ENCODE results near the gene UCP3. TPM values are rescaled to one million over a fixed set of nuclear protein-coding genes. Genes with fewer than 3 reads are reported as not detected.

The UCP3 gene, protein sequence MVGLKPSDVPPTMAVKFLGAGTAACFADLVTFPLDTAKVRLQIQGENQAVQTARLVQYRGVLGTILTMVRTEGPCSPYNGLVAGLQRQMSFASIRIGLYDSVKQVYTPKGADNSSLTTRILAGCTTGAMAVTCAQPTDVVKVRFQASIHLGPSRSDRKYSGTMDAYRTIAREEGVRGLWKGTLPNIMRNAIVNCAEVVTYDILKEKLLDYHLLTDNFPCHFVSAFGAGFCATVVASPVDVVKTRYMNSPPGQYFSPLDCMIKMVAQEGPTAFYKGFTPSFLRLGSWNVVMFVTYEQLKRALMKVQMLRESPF
- total RNA-seq: 1.4 TPM

DNA sequence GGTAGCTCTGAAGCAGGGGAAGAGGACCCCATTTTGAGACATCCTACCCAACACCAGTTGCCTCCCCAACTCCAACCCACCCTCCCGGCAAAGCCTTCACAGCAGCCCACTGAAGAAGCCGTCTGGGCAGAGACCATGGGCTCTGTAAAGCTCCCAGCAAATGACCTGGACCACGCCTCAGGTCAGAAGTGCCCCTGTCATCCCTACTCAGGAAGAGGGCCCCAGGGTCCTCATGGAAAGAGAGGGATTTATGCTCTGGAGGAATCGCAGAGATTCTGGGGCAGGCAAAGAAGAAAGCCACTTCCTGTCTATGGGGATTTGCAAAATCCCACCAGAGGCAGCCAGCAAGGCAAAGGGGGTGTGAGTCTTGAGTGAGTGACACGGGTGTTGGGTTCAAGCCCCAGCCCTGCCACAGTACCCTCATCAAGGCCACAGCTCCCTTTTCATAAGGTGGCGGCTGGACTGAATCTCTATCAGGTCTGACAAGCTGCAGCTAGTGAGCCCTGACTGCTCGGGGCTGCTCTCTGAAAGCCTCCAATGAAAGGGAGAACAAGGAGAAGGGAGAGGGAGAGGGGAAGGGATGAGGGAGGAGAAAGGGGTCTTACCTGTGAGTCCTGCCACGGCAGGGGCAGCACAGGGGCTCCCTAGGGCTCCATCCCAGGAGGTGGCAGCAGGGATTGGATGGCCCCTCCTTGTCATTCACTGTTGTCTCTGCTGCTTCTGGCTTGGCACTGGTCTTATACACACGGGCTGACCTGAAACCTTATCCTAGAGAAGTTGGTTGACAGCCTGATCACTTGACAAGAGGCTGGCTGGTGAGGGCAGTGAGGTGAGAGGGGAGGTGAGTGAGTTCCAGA, at the start of gene UCP3:
TSS of gene UCP3 (minus strand) at position 713 of the 857 bp plus-strand sequence. CDS start 2,043 bp downstream, outside the sequence.
- no peak for DNase-seq

DNA sequence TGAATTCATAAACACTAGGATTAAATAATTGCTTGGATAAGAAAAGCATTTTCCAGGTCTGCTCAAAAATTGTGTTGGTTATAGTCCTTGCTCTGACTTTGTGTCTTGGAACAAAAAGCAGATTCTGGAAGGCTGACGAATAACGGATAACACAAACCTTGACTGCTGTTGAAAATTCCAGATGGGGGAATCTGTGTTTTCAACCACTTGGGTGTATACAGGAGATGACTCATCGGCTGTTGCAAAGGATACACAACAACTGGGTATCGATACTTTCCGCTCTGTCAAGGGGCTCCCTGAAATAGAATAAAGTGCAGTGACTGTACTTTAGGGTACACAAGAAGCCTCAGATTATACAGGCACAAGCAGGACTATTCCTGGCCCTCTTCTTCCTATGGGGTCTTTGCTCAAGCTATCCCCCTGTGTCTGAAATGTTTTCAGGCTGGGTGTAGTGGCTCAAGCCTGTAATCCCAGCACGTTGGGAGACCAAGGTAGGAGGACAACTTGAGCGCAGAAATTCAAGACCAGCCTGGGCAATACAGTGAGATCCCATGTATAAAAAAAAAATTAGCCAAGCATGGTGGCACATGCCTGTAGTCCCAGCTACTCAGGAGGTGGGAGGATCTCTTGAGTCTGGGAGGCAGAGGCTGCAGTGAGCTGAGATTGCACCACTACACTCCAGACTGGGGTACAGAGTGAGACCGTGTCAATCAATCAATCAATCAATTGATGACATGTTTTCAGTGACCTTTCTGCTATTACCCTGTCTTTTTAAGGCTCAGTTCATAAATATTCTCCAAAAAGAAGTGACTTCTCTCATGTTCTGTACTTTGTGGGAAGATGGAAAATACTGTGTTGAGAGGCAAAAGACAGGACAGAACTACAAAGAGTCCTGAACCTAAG, 48.6 kb upstream of the UCP3 start:
- peak; percentile 32 for DNase-seq

DNA sequence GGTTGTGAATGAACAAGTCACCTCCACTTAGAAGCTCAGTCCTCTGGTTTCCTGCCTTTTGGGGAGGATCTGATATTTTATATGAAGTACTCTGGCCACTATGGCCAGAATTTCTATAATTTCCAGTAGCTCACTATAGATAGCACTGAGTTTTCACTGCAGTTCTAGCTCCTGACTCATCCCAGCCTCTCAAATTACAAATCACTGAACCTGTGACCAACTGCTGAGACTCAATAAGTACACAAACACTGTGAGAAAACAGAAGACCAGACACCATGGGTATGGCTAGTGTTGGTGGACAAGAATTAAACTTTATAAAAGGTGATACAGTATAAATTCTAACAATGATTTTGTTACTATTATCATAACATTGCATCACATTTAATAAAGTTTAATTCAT, 47.1 kb upstream of the UCP3 start:
- no peak for DNase-seq

DNA sequence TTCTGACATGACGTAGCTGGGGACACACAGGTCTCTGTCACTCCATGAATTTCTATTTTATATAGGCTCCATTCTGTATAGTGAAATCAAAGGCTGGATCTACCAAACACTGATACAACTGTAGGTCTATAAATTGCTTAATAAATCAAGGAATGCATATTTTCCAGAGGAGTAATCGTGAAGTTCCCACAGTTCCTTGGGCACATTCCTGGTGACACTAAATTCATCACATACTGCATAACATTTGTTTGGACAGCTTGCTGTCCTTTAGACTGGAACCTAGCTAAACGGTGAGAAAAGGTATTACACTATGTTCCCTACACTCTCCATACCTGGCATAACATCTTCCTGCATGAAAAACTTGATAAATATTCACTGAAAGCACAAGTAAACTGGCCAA, 41.6 kb upstream of the UCP3 start:
- DNase-seq: no peak

DNA sequence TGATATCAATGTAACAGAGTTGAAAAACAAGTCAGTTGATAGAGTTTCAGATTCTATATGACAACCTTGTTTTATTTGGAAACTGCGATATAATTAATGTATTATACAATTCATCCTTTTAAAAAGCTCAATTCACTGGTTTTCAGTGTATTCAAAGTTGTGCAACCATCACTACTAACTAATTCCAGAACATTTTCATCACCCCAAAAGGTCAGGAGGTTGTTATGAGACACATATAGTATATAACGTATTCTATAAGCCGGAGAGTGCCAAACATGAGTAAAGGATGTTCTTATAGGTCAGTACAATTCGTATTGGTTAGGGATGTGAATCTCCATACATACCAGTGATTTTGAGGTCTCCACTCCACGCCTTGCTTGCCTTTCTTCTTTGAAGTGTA, 40.1 kb upstream of the UCP3 start:
- DNase-seq: no peak

DNA sequence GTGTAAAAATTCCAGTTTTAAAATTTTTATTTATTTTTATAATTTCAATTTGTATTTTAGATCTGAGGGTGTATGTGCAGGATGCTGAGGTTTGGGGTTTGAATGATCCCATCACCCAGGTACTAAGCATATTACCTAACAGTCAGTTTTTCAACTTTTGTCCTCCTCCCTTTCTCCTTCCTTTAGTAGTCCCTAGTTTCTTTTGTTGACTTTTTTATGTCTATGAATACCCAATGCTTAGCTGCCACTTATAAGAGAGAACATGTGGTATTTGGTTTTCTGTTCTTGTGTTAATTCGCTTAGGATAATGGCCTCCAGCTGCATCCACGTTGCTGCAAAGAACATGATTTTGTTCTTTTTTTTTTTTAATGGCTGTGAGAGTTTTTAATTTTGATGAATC, 35.7 kb upstream of the UCP3 start:
- DNase-seq: no peak

DNA sequence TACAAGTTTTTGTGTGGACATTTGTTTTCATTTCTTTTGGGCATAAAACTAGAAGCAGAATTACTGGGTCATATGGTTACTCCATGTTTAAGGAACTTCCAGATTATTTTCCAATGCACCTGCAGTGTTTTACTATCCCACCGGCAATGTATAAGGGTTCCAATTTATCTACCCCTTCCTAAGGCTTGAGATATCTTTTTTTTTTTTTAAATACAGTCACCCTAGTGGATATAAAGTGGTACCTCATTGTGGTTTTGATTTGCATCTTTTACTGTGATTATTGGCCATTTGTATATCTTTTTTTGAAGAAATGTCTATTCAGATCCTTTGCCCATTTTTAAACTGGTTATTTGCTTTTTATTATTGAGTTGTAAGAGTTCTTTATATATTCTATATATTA, 34.6 kb upstream of the UCP3 start:
- no peak for DNase-seq

DNA sequence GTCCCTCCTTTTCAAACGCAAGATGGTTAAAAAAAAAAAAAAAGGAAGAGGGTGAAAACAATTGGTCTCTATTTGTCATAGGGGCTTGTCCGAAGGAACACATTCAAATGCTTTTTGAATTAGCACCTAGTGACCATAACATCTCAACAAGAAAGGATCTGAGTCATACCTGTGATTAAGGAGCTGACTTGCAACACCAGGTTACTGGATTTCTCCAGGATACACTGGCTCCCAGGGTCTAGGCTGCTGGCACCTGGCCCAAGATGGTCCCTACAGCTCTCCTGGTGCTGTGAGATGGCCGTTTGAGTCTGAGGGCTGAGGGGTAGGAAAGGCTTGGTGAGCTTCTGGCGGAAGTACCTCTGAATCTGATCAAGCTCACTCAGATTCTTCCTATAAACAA, 28.4 kb upstream of the UCP3 start:
- DNase-seq: no peak

DNA sequence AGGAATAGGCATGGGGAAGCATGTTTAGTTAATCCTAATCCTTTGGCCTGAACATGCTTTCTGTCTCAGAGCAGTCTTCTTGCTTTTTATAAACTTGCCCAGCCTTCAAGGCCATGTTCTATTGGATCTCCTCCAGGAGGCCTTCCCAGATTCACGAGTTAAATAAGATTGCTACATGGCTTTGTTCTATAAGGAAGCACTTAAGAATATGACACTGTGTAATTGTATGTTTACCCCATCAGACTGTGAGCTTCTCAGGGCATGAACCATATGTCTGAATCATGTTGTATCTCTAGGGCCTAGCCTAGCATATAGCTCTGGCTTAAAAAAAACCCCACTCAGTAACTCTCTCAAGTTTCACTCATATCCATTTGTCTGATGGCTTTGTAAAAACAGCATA, 26.4 kb upstream of the UCP3 start:
- no peak for DNase-seq

DNA sequence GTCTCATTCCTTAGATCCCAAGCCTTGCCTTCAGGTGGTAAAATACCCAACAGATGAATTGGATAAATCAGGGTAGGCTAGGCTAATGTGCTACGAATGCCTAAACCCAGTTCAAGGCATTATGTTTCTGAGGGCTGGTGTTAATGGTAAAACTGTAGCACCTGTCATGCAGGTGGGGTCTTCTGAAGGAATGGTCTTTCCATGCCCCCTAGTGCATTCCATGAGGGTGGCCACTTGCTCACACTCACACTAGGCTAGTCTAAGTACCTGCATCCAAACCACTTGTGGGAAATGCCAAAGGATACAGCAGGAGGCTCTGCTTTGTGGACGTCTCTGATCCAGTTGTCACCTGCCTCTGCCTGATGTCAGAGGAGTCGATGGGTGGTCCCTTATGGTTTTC, 24.2 kb upstream of the UCP3 start:
- DNase-seq: no peak

DNA sequence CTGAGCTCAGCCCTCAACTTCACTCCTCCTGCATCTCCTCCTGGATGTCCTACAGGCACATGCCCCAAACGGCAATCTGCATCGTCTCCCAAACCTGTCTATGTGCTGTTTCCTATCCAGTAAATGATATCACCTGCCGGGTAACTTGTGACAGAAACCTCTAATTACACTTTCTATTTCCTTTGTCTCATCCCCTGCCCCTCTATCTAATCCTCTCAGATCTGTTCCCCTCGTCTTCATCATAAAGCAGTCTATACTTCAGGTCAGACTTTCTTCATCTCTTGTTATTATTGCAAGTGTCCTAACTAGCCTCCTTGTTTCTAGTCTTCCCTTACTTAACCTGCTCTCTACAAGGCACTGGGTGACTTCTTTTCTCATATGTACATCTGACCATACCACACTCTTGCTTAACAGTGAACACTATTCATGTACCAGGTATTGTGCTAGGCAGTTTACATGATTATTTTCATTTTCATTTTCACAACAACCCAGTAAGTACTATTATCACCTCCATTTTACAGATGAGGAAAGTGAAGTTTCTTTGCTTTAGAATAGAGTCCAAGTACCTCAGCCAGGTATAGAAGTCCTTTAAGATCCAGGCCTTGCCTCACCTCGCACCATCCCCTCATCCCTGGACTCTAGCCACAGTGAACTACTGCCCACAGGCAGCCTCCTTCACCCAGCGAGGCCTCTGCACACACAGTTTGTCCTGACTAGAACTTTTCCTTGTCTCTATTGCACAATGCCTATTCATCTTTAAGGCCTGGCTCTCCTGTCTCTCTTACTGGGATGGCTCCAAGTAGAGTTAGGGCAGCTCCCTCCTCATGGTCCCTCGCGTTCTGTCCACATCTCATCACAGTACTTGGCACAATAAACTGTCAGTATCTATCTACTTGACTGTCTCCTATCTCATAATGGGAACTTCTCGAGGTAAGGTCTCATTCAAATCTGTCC, 22.1 kb upstream of the UCP3 start:
- DNase-seq: no peak

DNA sequence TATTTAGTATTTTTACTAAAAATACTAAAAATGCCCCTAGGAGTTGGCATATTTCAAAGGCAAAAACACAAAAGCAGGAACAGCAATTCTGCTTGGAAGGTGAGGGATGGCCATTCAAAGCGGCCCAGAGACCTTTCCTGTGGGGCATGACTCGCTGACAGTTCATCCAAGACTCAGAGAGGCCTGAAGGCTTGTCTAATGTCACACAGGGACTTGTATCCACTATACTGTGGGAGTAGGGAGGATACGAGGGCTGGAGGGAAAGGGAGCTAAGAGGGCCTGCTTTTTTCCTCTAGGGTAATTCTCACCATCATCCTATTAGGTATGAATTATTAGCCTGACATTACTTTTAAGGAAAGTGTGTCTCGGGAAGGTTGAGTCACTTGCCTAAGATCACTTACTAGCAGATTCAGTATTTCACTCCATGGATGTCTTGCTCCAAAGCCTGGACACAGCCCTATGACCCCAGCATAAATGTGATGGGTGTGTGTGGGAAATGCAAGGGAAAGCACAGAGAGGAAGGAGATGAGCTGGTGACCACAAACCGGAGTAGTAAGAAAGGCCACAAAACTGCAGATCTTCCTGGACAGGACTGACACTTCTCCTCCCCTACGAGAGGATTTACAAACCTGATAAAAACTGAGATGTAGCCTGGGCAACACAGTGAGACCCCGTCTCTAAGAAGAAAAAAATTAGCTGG, 16.7 kb upstream of the UCP3 start:
- DNase-seq: no peak

DNA sequence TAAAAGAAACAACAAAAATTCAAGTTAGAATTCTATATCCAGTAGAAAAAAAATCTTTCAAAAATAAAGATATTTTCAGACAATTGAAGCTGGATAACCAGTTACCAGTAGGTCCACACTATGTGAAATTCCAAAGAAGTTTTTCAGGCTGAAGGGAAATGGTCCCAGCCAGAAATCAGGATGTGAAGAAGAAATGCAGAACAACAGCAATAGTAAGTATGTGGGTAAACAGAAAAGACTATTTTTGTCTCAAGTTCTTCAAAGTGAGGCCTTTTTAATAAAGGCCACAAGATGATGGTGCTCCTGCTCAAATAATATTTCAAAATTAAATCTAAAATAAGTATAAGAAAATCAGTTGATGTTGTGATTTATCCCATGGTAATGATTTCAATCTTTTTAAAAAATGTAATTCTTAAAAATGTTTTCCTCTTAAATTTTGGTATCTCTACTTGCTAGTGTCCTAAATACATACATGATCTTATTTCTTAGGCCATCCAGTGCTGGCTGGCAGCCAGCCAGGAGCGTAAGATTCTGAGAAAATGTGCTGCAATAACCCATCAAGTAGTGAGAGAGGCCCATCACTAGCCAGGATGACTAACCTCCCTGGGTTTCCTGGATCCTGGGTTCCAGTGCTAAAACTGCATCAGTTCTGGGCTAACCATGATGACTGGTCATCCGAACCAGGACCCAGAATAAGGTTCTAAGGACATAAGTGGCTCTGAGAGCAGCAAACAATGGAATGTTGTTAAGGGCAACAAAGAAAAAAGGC, 15.6 kb upstream of the UCP3 start:
- peak; percentile 28 for DNase-seq

DNA sequence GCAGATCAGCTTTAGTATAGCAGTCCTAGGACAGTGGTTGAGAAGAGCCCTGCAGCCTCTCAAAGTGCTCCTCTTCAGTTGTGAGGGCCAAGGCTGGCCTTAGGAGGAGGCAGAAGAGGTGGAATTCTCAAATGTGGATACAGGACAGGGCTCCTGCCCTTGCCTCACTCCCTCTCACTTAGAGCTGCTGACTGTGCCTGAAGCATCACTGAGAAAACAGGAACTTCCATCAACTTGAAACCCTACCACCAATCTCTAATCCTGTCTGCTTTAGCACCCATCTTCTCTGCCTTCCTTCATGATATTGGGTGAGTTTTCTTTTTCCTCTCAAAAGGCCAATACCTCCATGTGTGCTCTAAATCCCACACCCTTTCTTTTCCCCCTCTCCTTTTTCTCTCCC, 14.4 kb upstream of the UCP3 start:
- DNase-seq: no peak

DNA sequence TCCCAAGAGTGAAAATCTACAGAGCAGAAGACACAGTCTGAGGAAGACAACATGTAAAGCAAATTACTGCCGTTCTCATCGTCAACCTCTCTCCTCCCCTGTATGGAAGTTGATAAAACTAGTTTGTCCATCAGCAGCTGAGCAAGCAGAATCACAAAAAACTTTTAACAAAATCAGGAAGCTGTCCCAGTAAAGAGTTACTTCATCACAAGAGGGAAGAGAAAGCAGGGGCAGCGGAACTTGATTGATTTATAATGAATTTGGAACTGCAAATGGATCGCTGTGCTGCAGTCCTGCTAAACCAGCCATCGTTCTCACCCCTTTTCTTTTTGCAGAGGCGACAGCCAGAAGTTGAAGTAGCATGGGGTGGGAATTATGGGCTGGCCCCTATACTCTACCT, 13.7 kb upstream of the UCP3 start:
- no peak for DNase-seq

DNA sequence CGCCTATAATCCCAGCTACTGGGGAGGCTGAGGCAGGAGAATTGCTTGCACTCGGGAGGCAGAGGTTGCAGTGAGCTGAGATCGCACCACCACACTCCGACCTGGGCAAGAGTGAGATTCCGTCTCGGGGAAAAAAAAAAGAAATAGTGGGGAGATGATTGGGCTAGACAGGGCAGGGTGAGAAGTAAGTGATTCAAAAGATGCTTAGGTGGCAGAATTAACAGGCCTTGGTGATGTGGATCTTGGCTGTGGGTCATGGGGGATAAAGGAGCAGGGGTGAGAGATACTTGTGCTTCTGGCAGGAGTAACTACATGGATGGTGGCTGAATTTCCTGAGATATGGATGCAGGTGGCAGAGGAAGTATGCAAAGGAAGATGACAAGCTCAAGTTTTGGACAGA, 13.1 kb upstream of the UCP3 start:
- DNase-seq: no peak

DNA sequence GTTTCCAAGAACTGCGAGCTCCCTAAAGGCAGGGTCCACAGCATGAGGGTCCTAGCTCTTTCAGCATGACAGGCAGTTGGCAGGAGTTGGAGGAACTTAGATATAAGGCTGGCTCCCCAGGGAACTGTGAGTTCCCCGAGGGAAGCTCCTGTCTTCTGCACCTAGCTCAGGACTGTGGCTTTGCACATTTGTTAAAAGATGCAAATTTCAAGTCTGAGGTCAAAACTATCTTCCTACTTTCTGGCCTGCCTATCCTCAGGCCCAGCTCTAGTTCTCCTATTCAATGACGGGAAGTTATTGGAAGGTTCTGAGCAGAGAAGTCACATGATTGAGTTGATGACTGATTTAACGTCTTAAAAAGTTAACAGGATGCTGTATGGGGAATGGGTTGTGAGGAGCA, 11.7 kb upstream of the UCP3 start:
- DNase-seq: no peak

DNA sequence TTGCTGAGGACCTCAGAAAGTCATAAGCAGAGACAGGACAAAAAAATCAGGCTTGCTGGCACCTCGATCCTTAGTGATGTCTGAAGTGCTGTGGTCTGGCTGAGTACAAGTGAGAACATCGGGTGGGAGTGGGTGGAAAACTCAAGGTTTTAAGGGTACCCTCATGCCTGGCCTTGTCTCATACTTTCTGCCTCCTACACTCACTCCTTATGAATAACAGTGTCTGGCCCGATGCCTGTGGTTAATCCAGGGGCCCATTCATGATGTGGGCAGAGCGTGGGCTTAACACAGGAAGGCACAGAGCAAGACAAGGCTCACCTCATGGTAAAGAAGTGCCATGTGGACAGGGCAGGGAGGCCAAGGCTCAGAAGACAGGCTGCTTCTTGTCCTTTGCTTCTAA, 11.0 kb upstream of the UCP3 start:
- DNase-seq: no peak

DNA sequence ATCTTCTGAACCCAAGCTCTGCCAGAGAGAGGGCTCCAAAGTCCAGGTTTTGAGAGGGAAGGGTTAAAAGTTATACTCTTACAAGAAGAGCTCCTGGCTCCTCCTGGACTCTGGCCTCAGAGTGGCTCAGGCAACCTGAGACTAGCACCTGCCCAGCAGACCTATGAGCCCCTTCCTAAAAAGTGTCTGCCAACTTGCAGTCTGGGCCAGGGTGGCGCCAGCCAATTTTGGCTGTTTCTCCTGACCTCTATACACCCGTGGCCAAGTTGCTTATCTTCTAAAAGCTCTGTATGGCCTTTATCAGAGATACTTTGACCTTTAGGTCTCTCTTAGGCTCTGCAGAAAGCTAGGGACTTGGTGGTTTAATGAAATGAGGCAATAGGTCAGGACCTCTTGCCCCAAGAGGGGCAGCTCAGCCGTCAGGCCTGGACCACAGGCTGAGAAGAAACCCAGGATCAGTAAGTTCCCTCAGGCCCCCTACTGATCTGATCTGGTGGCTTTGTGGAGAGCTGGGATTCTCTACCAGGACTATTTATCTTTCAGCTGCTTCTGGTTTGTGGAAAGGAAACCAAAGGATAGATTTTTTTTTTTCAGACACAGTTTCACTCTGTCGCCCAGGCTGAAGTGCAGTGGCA, 10.3 kb upstream of the UCP3 start:
- no peak for DNase-seq

All from tongue (tissue), 2 donors.